ENCODE measurements around the gene KDM4C. TPM values are rescaled to one million over a fixed set of nuclear protein-coding genes. Genes with fewer than 3 reads are reported as not detected.

KDM4C gene
- polyA plus RNA-seq, 3 donors, result 16.4 to 17.5 (median 16.7) TPM

GRCh38 chr9:7153134-7153533 lies 395.4 kb downstream of the KDM4C start:
- no peak for DNase-seq (ENCODE audit: low read depth in 3 of 3, low spot score in 2 of 3)

GRCh38 chr9:7153566-7153965 lies 395.8 kb downstream of the KDM4C start:
- DNase-seq (ENCODE audit: low read depth in 3 of 3, low spot score in 2 of 3), result no peak

- DNase-seq (ENCODE audit: low read depth in 3 of 3, low spot score in 2 of 3), result no peak
These were observed 396.3 kb downstream of the KDM4C start for GRCh38 chr9:7154003-7154619.

- no peak for DNase-seq (ENCODE audit: low read depth in 3 of 3, low spot score in 2 of 3)
These were observed 396.9 kb downstream of the KDM4C start for GRCh38 chr9:7154650-7155049.

- DNase-seq (ENCODE audit: low read depth in 3 of 3, low spot score in 2 of 3), result no peak
These were observed 403.7 kb downstream of the KDM4C start for GRCh38 chr9:7161469-7161868.

GRCh38 chr9:7163932-7164331 lies 406.2 kb downstream of the KDM4C start:
- DNase-seq (ENCODE audit: low read depth in 3 of 3, low spot score in 2 of 3), result no peak

- DNase-seq (ENCODE audit: low read depth in 3 of 3, low spot score in 2 of 3), result no peak
These were observed 406.9 kb downstream of the KDM4C start for GRCh38 chr9:7164440-7165330.

- no peak for DNase-seq (ENCODE audit: low read depth in 3 of 3, low spot score in 2 of 3)
These were observed 407.7 kb downstream of the KDM4C start for GRCh38 chr9:7165331-7165975.

- DNase-seq (ENCODE audit: low read depth in 3 of 3, low spot score in 2 of 3), result no peak
These were observed 408.3 kb downstream of the KDM4C start for GRCh38 chr9:7166074-7166473.

- no peak for DNase-seq (ENCODE audit: low read depth in 3 of 3, low spot score in 2 of 3)
These were observed 412.1 kb downstream of the KDM4C start for GRCh38 chr9:7169717-7170389.

- no peak for DNase-seq (ENCODE audit: low read depth in 3 of 3, low spot score in 2 of 3)
These were observed 413.8 kb downstream of the KDM4C start for GRCh38 chr9:7171396-7172153.

GRCh38 chr9:7172154-7173115 lies 414.7 kb downstream of the KDM4C start:
- DNase-seq (ENCODE audit: low read depth in 3 of 3, low spot score in 2 of 3), result no peak

GRCh38 chr9:7173139-7173538 lies 415.4 kb downstream of the KDM4C start:
- no peak for DNase-seq (ENCODE audit: low read depth in 3 of 3, low spot score in 2 of 3)

GRCh38 chr9:7174301-7174700 lies 416.5 kb downstream of the KDM4C start:
- no peak for DNase-seq (ENCODE audit: low read depth in 3 of 3, low spot score in 2 of 3)

GRCh38 chr9:7174884-7175283 lies 417.1 kb downstream of the KDM4C start:
- DNase-seq (ENCODE audit: low read depth in 3 of 3, low spot score in 2 of 3), result no peak

GRCh38 chr9:7176561-7176960 lies 418.8 kb downstream of the KDM4C start:
- DNase-seq (ENCODE audit: low read depth in 3 of 3, low spot score in 2 of 3), result no peak

GRCh38 chr9:7177383-7177782 lies 419.6 kb downstream of the KDM4C start:
- DNase-seq (ENCODE audit: low read depth in 3 of 3, low spot score in 2 of 3), result no peak

- DNase-seq (ENCODE audit: low read depth in 3 of 3, low spot score in 2 of 3), result no peak
These were observed 421.0 kb downstream of the KDM4C start for GRCh38 chr9:7178729-7179128.

GRCh38 chr9:7180247-7180646 lies 422.5 kb downstream of the KDM4C start:
- DNase-seq (ENCODE audit: low read depth in 3 of 3, low spot score in 2 of 3), result no peak

Data from right renal cortex interstitium (tissue), 3 donors.